H1 (cell line): ENCODE results near the gene PPM1K. TPM values are rescaled to one million over a fixed set of nuclear protein-coding genes. Genes with fewer than 3 reads are reported as not detected.
A peak's percentile ranks its signal among the peaks of the same experiment; 100 is the strongest.

ENCODE experiments used
- CTCF ChIA-PET: fragments of 300-600 bp; sonication (Branson Sonifier 250); formaldehyde crosslinking; loops from one replicate; lab custom pipeline; 2021; ENCODE audit not compliant: partially characterized antibody; lab: Charles Lee
- POLR2A ChIA-PET: fragments of 300-600 bp; sonication (Branson Sonifier 250); formaldehyde crosslinking; loops from one replicate; lab custom pipeline; 2021; ENCODE audit warnings: inconsistent platforms; ENCODE audit not compliant: partially characterized antibody; lab: Charles Lee
- DNase-seq, 2 experiments: peaks; one replicate each; pipeline versions ENCODE4 v3.0.0 to v3.0.0-alpha.2; 2010 to 2022; ENCODE audit warnings: low spot score in 2 of 2, low read depth in 1 of 2, mixed read lengths in 1 of 2
- FAIRE-seq: peaks from 2 replicates; lab custom pipeline; 2011; peaks lifted over from hg19 to GRCh38; lab: Jason Lieb, UNC
- H2AFZ ChIP-seq: 2 replicates; pipeline ENCODE4 v1.8.1; 2012; ENCODE audit warnings: low read length, inconsistent platforms
- H2AK5ac ChIP-seq: 2 replicates; pipeline ENCODE4 v1.6.1; 2013; ENCODE audit warnings: low read depth, low read length
- H2BK120ac ChIP-seq: replicated peaks from 2 replicates; pipeline ENCODE3; 2013; ENCODE audit warnings: low read depth, low read length, inconsistent platforms
- H2BK12ac ChIP-seq: 2 replicates; pipeline ENCODE4 v1.6.1; 2013; ENCODE audit warnings: low read depth, low read length
- H2BK15ac ChIP-seq: 2 replicates; pipeline ENCODE4 v1.6.1; 2013; ENCODE audit warnings: low read length
- H2BK20ac ChIP-seq: 2 replicates; pipeline ENCODE4 v1.6.1; 2013; ENCODE audit warnings: low read length
- H2BK5ac ChIP-seq: 2 replicates; pipeline ENCODE4 v1.6.1; 2013; ENCODE audit warnings: low read depth, low read length
- H3K14ac ChIP-seq: 2 replicates; pipeline ENCODE4 v1.6.1; 2013; ENCODE audit warnings: inconsistent platforms; ENCODE audit not compliant: insufficient read length
- H3K18ac ChIP-seq: 2 replicates; pipeline ENCODE4 v1.6.1; 2013; ENCODE audit warnings: low read length; ENCODE audit errors: extremely low read depth
- H3K23ac ChIP-seq: 2 replicates; pipeline ENCODE4 v1.6.1; 2013; ENCODE audit warnings: inconsistent platforms; ENCODE audit not compliant: insufficient read length
- H3K23me2 ChIP-seq: 2 replicates; pipeline ENCODE4 v1.6.1; 2013; ENCODE audit warnings: low read depth, low read length
- H3K27ac ChIP-seq: 2 replicates; pipeline ENCODE4 v1.6.1; 2011; ENCODE audit warnings: low read depth, low read length, inconsistent platforms
- H3K27me3 ChIP-seq, 4 experiments: replicated peaks in 1 of 4; 1 replicate in 1 of 4; 2 replicates in 3 of 4; pipeline versions ENCODE4 v1.6.1 to v1.8.1; 2011 to 2013; ENCODE audit warnings: low read length in 3 of 4, mild to moderate bottlenecking in 3 of 4, inconsistent platforms in 2 of 4, mixed read lengths in 2 of 4, moderate library complexity in 1 of 4; ENCODE audit not compliant: control insufficient read depth in 3 of 4, insufficient read depth in 3 of 4; ENCODE audit errors: extremely low read depth in 1 of 4
- H3K36me3 ChIP-seq, 4 experiments: 2 replicates each; pipeline versions ENCODE4 v1.6.1 to v1.8.1; 2011 to 2013; ENCODE audit warnings: mild to moderate bottlenecking in 4 of 4, low read length in 3 of 4, moderate library complexity in 2 of 4, control low read depth in 1 of 4, inconsistent platforms in 1 of 4; ENCODE audit not compliant: insufficient read depth in 4 of 4, control insufficient read depth in 2 of 4
- H3K4ac ChIP-seq: replicated peaks from 2 replicates; pipeline ENCODE3; 2013; ENCODE audit warnings: low read length, low read depth, mixed read lengths, inconsistent platforms; ENCODE audit not compliant: insufficient read length
- H3K4me1 ChIP-seq, 4 experiments: replicated peaks in 1 of 4; 1 replicate in 1 of 4; 2 replicates in 3 of 4; pipeline versions ENCODE4 v1.6.1 to v1.8.1; 2011 to 2013; ENCODE audit warnings: low read length in 3 of 4, inconsistent platforms in 2 of 4, mixed read lengths in 1 of 4; ENCODE audit not compliant: insufficient read depth in 4 of 4, control insufficient read depth in 3 of 4
- H3K4me2 ChIP-seq, 2 experiments: 2 replicates each; pipeline versions ENCODE4 v1.6.1 to v1.8.1; 2011 to 2013; ENCODE audit warnings: low read depth in 2 of 2, low read length in 2 of 2, control low read depth in 1 of 2, inconsistent platforms in 1 of 2, mild to moderate bottlenecking in 1 of 2; ENCODE audit not compliant: insufficient read depth in 1 of 2
- H3K4me3 ChIP-seq, 4 experiments: fragments of 200-600, 300-600 bp in 1 of 4; sonication (generic), shearing (Covaris generic), sonication (Bioruptor Twin) in 1 of 4; 2 replicates each; pipeline versions ENCODE4 v1.5.1 to v1.8.1; 2011 to 2016; ENCODE audit warnings: low read length in 4 of 4, low read depth in 3 of 4, control low read depth in 2 of 4, inconsistent platforms in 2 of 4, mild to moderate bottlenecking in 2 of 4, mixed read lengths in 1 of 4, moderate library complexity in 1 of 4; ENCODE audit not compliant: insufficient read depth in 2 of 4; ENCODE audit errors: extremely low read depth in 1 of 4
- H3K56ac ChIP-seq: replicated peaks from 2 replicates; pipeline ENCODE3; 2013; ENCODE audit warnings: low read depth, mild to moderate bottlenecking, mixed read lengths, low read length, inconsistent platforms; ENCODE audit not compliant: insufficient read length
- H3K79me1 ChIP-seq: 2 replicates; pipeline ENCODE4 v1.6.1; 2013; ENCODE audit warnings: low read depth, low read length, control low read depth
- H3K79me2 ChIP-seq, 2 experiments: 2 replicates each; pipeline versions ENCODE4 v1.6.1 to v1.8.1; 2012 to 2013; ENCODE audit warnings: low read length in 2 of 2, mild to moderate bottlenecking in 2 of 2, inconsistent platforms in 1 of 2; ENCODE audit not compliant: insufficient read depth in 2 of 2, control insufficient read depth in 1 of 2
- H3K9ac ChIP-seq, 4 experiments: replicated peaks in 1 of 4; 1 replicate in 1 of 4; 2 replicates in 3 of 4; pipeline versions ENCODE4 v1.6.1 to v1.8.1; 2011 to 2013; ENCODE audit warnings: low read depth in 3 of 4, low read length in 3 of 4, control low read depth in 2 of 4, mild to moderate bottlenecking in 2 of 4, moderate library complexity in 2 of 4, inconsistent platforms in 1 of 4; ENCODE audit errors: extremely low read depth in 1 of 4
- H3K9me3 ChIP-seq, 2 experiments: 2 replicates each; pipeline versions ENCODE4 v1.6.1 to v1.8.1; 2012 to 2013; ENCODE audit warnings: mild to moderate bottlenecking in 2 of 2, moderate library complexity in 2 of 2, control low read depth in 1 of 2, inconsistent platforms in 1 of 2, low read depth in 1 of 2, low read length in 1 of 2, mixed read lengths in 1 of 2; ENCODE audit not compliant: insufficient read depth in 2 of 2
- H4K20me1 ChIP-seq, 2 experiments: replicated peaks in 1 of 2; 2 replicates each; pipeline versions ENCODE3 to v1.8.1; 2011 to 2013; ENCODE audit warnings: inconsistent platforms in 2 of 2, low read length in 2 of 2, mild to moderate bottlenecking in 1 of 2; ENCODE audit not compliant: insufficient read depth in 2 of 2, control insufficient read depth in 1 of 2
- H4K5ac ChIP-seq: 2 replicates; pipeline ENCODE4 v1.6.1; 2013; ENCODE audit warnings: low read length, low read depth, mixed read lengths, inconsistent platforms; ENCODE audit not compliant: insufficient read length
- H4K8ac ChIP-seq: 2 replicates; pipeline ENCODE4 v1.8.0; 2013; ENCODE audit warnings: mild to moderate bottlenecking, moderate library complexity, low read length, inconsistent platforms; ENCODE audit not compliant: insufficient read depth; ENCODE audit errors: extremely low read depth
- H4K91ac ChIP-seq: replicated peaks from 2 replicates; pipeline ENCODE3; 2013; ENCODE audit warnings: low read length, mixed read lengths, inconsistent platforms; ENCODE audit not compliant: insufficient read length
- WGBS, 2 experiments: shearing (Covaris generic) in 1 of 2; methylation state at CpG; one replicate each; pipeline versions ENCODE4 v1.1.6 to v1.1.7; 2013 to 2015; ENCODE audit warnings: low lambda C conversion rate in 2 of 2, mixed read lengths in 2 of 2, inconsistent platforms in 1 of 2, low coverage in 1 of 2, missing lambda C conversion rate in 1 of 2; ENCODE audit not compliant: insufficient replicate concordance in 2 of 2, insufficient coverage in 1 of 2, insufficient read length in 1 of 2; ENCODE audit errors: extremely low coverage in 1 of 2, missing lambda C conversion rate in 1 of 2; 5-methylcytosine and 5-hydroxymethylcytosine counted together
- polyA plus RNA-seq, 7 experiments: library from polyadenylated mRNA; depleted of rRNA in 3 of 7; stranded (reverse) in 5 of 7; unstranded in 2 of 7; fragments of >200 nt in 5 of 7; fragments of 200-250 nt in 2 of 7; gene quantifications; 1 replicate in 5 of 7; 2 replicates in 1 of 7; 4 replicates in 1 of 7; pipeline versions ENCODE4 v1.2.1 to v1.2.3, GENCODE V29; 2011 to 2013; ENCODE audit warnings: missing spikeins in 2 of 7, mixed read lengths in 2 of 7
- total RNA-seq: library from RNA; stranded (reverse); fragmentation: NEBNext Ultra II Directional; extraction: Animal tissue kit (Norgen Biotek cat#: 25700); gene quantifications from 2 replicates; pipeline ENCODE4 v1.2.1, GENCODE V29; 2021

PPM1K gene
- total and polyA plus RNA-seq, 2 of the 8 experiments (the other 6 are each of a cell fraction or from before 2014, with no cell fraction given): 4.2 to 10.7 TPM

GRCh38 chr4:88333741-88334405 lies 49.5 kb upstream of the PPM1K start:
- Histone ChIP-seq H4K8ac (no peak overlapping the region), H3K36me3 (no peaks in the 10 kb centered on the region), H2BK5ac (no peak overlapping the region), H3K23me2 (peaks cover 2% of the 10 kb centered on the region; the same call in 1 of the 2 replicates), H3K79me2 (no peaks in the 10 kb centered on the region), H3K14ac (no peak overlapping the region), H3K56ac (no peak overlapping the region), H3K4me1 (no peaks in the 10 kb centered on the region), H3K27ac (no peak overlapping the region), H3K4me2 (no peak overlapping the region), H2AK5ac (no peak overlapping the region), H3K18ac (no peak overlapping the region), H4K20me1 (no peaks in the 10 kb centered on the region), H4K5ac (no peak overlapping the region), H2BK12ac (no peak overlapping the region), H3K9ac (no peak overlapping the region), H4K91ac (no peak overlapping the region), H3K4ac (no peak overlapping the region), H2BK120ac (no peak overlapping the region), H3K4me3 (no peak overlapping the region), H2BK15ac (no peak overlapping the region), H3K79me1 (no peaks in the 10 kb centered on the region), H2AFZ (no peak overlapping the region), H3K23ac (no peak overlapping the region), H3K27me3 (no peaks in the 10 kb centered on the region), H2BK20ac (no peak overlapping the region), H3K9me3 (no peaks in the 10 kb centered on the region)
- CTCF ChIA-PET: no interaction called here
- 86% methylated on average over 1 of the region's 1 CpG; no CpG with 5 or more reads in 1 of the 2 experiments for WGBS, 2 experiments
- no peak for FAIRE-seq
- peak in 1 of 2 experiments; percentile 1 for DNase-seq
- POLR2A ChIA-PET: no interaction called here
